Peyer's patch (tissue), 4 donors: ENCODE measurements around the gene COX7A2L.

Source experiments
- CTCF ChIP-seq, 6 experiments: fragments of 450-650 bp in 4 of 6; fragments of 200-600 bp in 2 of 6; sonication (generic) in 1 of 6; IDR thresholded peaks; one replicate each; pipeline ENCODE4 v1.5.1; 2017 to 2019; ENCODE audit warnings: antibody characterized with exemption in 6 of 6, mild to moderate bottlenecking in 3 of 6, moderate library complexity in 1 of 6
- POLR2A ChIP-seq, 2 donors: fragments of 450-650 bp; IDR thresholded peaks; one replicate each; pipeline ENCODE4 v1.5.1; 2017; ENCODE audit warnings: antibody characterized with exemption in 2 of 2, mild to moderate bottlenecking in 2 of 2, moderate library complexity in 2 of 2

- TF ChIP-seq CTCF (IDR thresholded peaks at IDR 0.05) (no peak), POLR2A (IDR thresholded peaks at IDR 0.05) (no peak)
Measured at GRCh38 chr2:42334220-42334619, 26.8 kb downstream of the COX7A2L start.
